Smooth muscle cell (in vitro differentiated cells): ENCODE data around the gene FBXO44. TPM values are rescaled to one million over a fixed set of nuclear protein-coding genes. Genes with fewer than 3 reads are reported as not detected.

ENCODE experiments used
- DNase-seq: peaks from one replicate; lab custom pipeline; 2025; ENCODE audit not compliant: unreplicated experiment; lab: John Stamatoyannopoulos, UW
- H2AFZ ChIP-seq: fragments of 200-600 bp; sonication (generic); 2 replicates; pipeline ENCODE4 v1.6.0; 2016; ENCODE audit warnings: antibody characterized with exemption, low read depth, mild to moderate bottlenecking
- H3F3A ChIP-seq: fragments of 200-600 bp; sonication (generic); 2 replicates; pipeline ENCODE4 v1.6.0; 2017; ENCODE audit warnings: antibody characterized with exemption, low read depth
- H3K27ac ChIP-seq: fragments of 200-600 bp; sonication (generic); 2 replicates; pipeline ENCODE4 v1.5.1; 2016; ENCODE audit warnings: low read depth, mild to moderate bottlenecking
- H3K27me3 ChIP-seq: fragments of 200-600 bp; sonication (generic); 2 replicates; pipeline ENCODE4 v1.6.1; 2016; ENCODE audit warnings: low read depth, mild to moderate bottlenecking
- H3K36me3 ChIP-seq: fragments of 200-600 bp; sonication (generic); 2 replicates; pipeline ENCODE4 v1.5.1; 2016; ENCODE audit warnings: low read depth
- H3K4me1 ChIP-seq: fragments of 200-600 bp; sonication (generic); 2 replicates; pipeline ENCODE4 v1.5.1; 2016; ENCODE audit warnings: low read depth
- H3K4me2 ChIP-seq: fragments of 200-600 bp; sonication (generic); 2 replicates; pipeline ENCODE4 v1.6.0; 2016; ENCODE audit warnings: mild to moderate bottlenecking
- H3K4me3 ChIP-seq: fragments of 200-600 bp; sonication (generic); 2 replicates; pipeline ENCODE4 v1.5.1; 2016; ENCODE audit warnings: mild to moderate bottlenecking
- H3K79me2 ChIP-seq: fragments of 200-600 bp; sonication (generic); 2 replicates; pipeline ENCODE4 v1.6.0; 2016; ENCODE audit warnings: low read depth, mild to moderate bottlenecking
- H3K9ac ChIP-seq: fragments of 200-600 bp; sonication (generic); 2 replicates; pipeline ENCODE4 v1.6.0; 2016; ENCODE audit warnings: low read depth
- H3K9me3 ChIP-seq: fragments of 200-600 bp; sonication (generic); replicated peaks from 2 replicates; pipeline ENCODE4 v1.5.1; 2016; ENCODE audit warnings: low read depth
- H4K20me1 ChIP-seq: fragments of 200-600 bp; sonication (generic); 2 replicates; pipeline ENCODE4 v1.6.0; 2016; ENCODE audit warnings: low read depth
- CTCF ChIP-seq: fragments of 200-600 bp; sonication (generic); IDR thresholded peaks from 2 replicates; pipeline ENCODE4 v1.5.1; 2017; ENCODE audit warnings: borderline replicate concordance, mild to moderate bottlenecking, antibody characterized with exemption; ENCODE audit not compliant: insufficient read depth, poor library complexity, severe bottlenecking
- WGBS: methylation state at CpG from one replicate; pipeline ENCODE4 v1.1.7; 2016; ENCODE audit warnings: low lambda C conversion rate; 5-methylcytosine and 5-hydroxymethylcytosine counted together
- polyA plus RNA-seq: library from polyadenylated mRNA; unstranded; fragments of >200 nt; fragmentation: Nextera tagmentation; extraction: Ambion mirVana; gene quantifications from 2 replicates; pipeline ENCODE4 v1.2.1, GENCODE V29; 2016
- total RNA-seq: library from RNA; depleted of rRNA; stranded (reverse); fragments of >200 nt; gene quantifications from 2 replicates; pipeline ENCODE4 v1.2.3, GENCODE V29; 2014

The FBXO44 gene
- total and polyA plus RNA-seq, 2 experiments from 2014 or later = 9.0 to 16.2 TPM

DNA sequence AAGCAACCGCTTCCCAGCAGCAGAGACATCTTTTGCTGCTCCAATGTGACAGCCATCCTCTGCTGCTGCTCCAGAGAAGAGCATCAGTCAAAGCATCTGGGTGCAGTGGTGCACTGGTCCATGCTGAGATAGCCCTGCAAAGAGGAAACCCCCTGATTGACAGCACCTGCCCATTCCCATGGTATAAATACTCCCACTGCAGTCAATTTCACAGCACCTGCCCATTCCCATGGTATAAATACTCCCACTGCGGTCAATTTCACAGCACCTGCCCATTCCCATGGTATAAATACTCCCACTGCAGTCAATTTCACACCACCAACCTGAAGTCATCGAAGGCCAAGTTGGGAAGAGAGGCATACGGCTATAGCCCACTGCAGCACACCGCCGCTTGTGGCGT, 25.9 kb upstream of the FBXO44 start:
- H3K9me3 ChIP-seq = no peaks in the 10 kb centered on the region
- no peak overlapping the region for H3K9ac ChIP-seq
- H3K27ac ChIP-seq = no peak overlapping the region
- no peak overlapping the region for H2AFZ ChIP-seq
- H3K27me3 ChIP-seq = peaks cover 13% of the 10 kb centered on the region
- no peaks in the 10 kb centered on the region for H3K79me2 ChIP-seq
- H3K4me3 ChIP-seq = no peak overlapping the region
- no peak overlapping the region for H3K4me2 ChIP-seq
- WGBS = 88% methylated on average over 7 of the region's 7 CpGs
- no peaks in the 10 kb centered on the region for H3F3A ChIP-seq
- no peaks in the 10 kb centered on the region for H4K20me1 ChIP-seq
- no peaks in the 10 kb centered on the region for H3K36me3 ChIP-seq
- TF ChIP-seq CTCF = no peak
- no peaks in the 10 kb centered on the region for H3K4me1 ChIP-seq
- DNase-seq = no peak

- Histone ChIP-seq H3K4me2 (no peak overlapping the region), H2AFZ (no peak overlapping the region), H3F3A (no peaks in the 10 kb centered on the region), H4K20me1 (no peaks in the 10 kb centered on the region), H3K79me2 (no peaks in the 10 kb centered on the region), H3K4me1 (no peaks in the 10 kb centered on the region), H3K9ac (no peak overlapping the region), H3K9me3 (no peaks in the 10 kb centered on the region), H3K36me3 (no peaks in the 10 kb centered on the region), H3K27ac (no peak overlapping the region), H3K4me3 (no peak overlapping the region), H3K27me3 (peaks cover 13% of the 10 kb centered on the region)
- no peak for DNase-seq
- 74% methylated on average over 15 of the region's 15 CpGs for whole genome bisulfite sequencing
- no peak for TF ChIP-seq CTCF
Observed at GRCh38 chr1:11629184-11630016, 25.3 kb upstream of the FBXO44 start.

GRCh38 chr1:11634365-11635192, 20.1 kb upstream of the FBXO44 start:
- Histone ChIP-seq H3K79me2 (no peaks in the 10 kb centered on the region), H3K4me2 (no peak overlapping the region), H3K27me3 (peaks cover 4% of the 10 kb centered on the region), H3F3A (no peaks in the 10 kb centered on the region), H3K4me1 (no peaks in the 10 kb centered on the region), H3K4me3 (no peak overlapping the region), H3K9ac (no peak overlapping the region), H4K20me1 (no peaks in the 10 kb centered on the region), H2AFZ (no peak overlapping the region), H3K36me3 (no peaks in the 10 kb centered on the region), H3K27ac (no peak overlapping the region), H3K9me3 (no peaks in the 10 kb centered on the region)
- no peak for TF ChIP-seq CTCF
- 86% methylated on average over 11 of the region's 11 CpGs for WGBS
- DNase-seq = no peak
